Inferior parietal cortex (tissue), 1 donor: ENCODE data around the gene PRRT2.
"Not testable (repeated sequence)": the region's sequence is repeated elsewhere in the genome, so short reads cannot be mapped to it uniquely, and the experiment has no call there.

Experiments
- DNase-seq: peaks from one replicate; pipeline ENCODE4 v3.0.0-alpha.2; 2016; ENCODE audit errors: extremely low spot score

PRRT2 gene

DNA sequence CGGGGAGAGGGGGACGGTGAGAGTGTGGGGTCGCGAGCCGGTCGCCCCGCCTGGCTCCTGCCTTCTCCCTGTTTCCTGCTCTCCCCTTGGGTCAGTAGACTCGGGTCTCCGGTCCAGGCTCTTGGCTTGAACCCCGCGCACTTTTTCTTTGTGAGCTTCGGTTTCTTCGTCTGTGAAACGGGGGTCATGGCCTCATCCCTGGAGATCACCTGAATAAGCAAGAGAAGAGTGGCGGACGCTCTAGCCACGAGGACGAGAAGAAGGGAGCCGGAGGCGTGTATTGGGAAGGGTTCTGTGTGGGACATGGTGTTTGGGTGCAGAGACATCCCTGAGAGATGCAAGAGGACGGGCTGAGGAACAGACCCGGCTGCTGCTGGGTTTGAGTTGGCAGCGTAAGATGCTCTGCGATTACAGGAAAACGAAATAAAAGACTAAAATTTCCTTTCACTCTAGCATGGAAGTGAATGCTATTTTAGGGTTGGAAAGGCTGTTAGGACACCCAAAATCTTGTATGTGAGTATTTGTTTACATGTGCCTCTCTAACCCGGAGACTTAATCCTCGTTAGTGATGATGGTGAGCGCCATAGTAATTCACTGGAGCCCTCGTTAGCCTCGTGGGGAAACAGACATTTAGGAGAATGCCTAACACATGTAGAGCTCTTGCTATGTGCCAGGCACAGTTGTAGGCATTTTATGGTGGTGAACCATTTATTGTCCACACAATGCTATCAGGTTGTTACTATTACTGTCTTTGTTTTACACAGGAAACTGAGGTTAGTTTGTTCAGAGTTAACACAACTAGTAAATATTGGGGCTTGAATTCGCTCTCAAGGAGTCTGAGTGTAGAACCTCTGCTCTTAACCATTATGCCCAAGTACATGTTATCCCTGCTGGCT, 20.8 kb upstream of the PRRT2 start:
- no peak for DNase-seq

DNA sequence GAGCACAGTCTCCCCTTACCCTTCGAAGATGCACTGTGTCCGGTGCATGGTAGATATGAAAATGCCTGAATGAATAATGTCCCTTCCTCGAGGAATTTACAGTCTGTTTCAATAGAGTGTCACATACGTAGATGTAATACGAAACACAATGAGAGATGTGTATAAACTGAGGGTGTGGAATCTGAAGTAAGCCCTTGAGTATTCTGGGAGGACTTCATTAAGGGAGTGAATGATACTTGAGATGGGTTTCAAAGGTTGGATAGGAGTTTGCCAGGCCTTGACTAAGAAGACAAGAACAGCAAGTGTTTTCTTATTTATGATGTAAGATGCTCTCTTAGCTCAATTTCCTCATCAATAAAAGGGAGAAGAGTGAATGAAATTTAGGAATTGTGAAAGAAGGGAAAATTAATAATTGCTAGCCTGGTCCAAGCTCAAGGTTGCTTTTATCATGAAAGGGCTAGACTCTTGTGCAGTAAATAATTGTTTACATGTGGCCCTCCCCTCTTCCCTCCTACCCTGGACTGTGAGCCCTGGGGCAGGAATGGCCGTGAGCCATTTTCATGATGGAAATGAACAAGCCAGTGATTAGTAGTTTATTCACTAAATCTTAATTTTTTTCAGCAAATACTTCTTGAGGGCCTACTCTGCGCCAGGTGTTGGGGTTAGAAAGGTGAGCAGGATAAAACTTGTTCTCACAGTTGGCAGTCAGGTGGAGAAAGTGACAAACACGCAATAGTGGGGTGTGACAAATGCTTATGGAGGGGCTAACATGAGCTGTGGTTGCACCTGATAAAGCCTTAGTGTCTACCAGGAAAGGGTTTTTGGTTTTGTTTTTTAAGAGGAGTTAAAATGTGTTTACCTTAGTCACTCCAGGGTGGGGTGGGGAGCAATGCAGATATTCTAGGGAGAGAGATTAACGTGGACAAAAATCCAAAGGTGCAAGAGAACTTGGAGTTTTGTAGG, 19.9 kb upstream of the PRRT2 start:
- DNase-seq: no peak

DNA sequence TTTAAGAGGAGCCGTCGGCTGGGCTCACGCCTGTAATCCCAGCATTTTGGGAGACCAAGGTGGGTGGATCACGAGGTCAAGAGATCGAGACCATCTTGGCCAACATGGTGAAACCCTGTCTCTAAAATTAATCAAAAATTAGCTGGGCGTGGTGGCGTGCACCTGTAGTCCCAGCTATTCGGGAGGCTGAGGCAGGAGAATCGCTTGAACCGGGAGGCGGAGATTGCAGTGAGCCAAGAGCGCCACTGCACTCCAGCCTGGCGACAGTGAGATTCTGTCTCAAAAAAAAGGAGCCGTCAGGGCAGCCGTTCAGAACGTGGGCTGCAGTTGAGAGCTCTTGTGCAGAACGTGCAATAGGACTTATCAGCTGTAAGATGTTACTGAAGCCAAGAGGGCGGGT, 18.8 kb upstream of the PRRT2 start:
- not testable (repeated sequence) for DNase-seq

DNA sequence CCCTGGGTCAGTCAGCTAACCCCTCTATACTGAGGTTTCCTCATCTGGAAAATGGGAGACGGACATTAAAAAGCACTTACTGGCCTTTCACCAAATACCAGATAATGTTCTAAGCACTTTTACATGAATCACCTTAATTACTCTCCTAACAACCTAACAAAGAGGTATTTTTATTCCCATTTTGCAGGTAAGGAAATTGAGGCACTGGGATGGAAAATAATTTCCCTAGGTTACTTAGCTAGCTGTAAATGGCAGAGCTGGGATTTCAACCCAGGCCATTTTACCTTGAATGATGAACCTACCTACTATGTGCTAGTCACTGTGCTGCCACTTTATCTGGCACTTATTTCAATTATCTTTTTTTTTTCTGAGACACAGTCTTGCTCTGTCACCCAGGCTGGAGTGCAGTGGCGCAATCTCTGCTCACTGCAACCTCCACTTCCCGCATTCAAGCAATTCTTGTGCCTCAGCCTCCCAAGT, 17.7 kb upstream of the PRRT2 start:
- no peak for DNase-seq

DNA sequence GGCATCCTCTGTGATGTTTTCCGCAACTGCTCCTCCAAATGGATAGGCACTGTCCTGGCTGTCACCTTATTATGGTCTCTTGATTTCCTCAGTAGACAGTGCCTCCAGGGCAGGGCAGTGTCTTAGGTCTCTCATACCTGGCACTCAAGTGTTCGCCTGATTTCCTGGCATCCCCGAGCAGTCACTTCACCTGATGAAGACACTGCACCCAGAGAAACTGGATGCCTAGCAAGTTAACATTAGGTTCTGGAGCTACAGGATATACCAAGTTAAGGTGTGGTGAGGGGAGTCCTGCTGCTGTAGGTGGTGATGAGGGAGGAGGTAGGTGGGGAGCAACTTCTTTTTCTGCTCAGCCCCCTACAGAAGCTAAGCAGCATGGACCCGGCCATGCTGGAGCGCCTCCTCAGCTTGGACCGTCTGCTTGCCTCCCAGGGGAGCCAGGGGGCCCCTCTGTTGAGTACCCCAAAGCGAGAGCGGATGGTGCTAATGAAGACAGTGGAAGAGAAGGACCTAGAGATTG, 9.5 kb upstream of the PRRT2 start:
- DNase-seq: no peak

DNA sequence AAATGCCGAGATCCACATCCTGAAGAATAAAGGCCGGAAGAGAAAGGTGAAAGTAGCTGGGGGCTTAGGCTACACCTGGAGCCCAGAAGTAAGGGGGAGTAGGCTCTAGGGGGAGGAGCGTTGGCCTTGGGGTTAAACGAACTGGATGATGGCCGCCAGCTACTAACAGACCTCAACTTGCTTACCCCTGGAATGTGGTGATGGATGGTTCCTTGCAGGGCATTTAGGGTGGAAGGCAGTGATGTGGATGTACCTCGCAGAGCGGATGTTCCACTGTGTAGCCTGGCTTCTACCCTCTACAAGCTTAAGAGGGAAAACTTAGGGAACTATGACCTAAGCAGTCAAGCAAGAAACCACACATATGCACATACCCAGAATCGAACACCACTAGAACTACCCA, 8.0 kb upstream of the PRRT2 start:
- DNase-seq: no peak

DNA sequence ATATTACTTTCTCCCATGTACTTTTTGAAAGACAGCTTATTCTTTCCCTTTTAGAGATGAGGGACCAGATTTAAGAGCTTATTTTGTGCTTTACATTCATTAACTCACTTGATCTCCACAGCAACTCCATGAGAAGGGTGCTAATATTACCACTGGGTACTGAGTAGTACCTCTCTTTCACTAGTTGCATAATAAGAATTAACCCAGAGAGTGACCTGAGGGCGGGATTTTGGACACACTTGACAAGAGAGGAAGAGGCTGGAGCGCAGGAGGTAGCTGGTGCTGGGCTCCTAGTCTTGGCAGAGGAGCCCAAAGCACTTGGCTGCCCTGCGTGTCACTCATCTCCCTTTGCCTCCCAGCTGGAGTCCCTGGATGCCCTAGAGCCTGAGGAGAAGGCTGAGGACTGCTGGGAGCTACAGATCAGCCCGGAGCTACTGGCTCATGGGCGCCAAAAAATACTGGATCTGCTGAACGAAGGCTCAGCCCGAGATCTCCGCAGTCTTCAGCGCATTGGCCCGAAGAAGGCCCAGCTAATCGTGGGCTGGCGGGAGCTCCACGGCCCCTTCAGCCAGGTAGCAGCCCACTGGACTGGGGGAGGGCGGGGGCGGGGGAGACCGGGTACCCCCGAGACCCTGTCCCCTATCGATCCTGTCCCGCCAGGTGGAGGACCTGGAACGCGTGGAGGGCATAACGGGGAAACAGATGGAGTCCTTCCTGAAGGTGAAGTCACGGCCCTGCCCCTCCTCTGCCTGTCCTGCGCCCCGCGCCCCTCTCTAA, 7.3 kb upstream of the PRRT2 start:
- no peak for DNase-seq

DNA sequence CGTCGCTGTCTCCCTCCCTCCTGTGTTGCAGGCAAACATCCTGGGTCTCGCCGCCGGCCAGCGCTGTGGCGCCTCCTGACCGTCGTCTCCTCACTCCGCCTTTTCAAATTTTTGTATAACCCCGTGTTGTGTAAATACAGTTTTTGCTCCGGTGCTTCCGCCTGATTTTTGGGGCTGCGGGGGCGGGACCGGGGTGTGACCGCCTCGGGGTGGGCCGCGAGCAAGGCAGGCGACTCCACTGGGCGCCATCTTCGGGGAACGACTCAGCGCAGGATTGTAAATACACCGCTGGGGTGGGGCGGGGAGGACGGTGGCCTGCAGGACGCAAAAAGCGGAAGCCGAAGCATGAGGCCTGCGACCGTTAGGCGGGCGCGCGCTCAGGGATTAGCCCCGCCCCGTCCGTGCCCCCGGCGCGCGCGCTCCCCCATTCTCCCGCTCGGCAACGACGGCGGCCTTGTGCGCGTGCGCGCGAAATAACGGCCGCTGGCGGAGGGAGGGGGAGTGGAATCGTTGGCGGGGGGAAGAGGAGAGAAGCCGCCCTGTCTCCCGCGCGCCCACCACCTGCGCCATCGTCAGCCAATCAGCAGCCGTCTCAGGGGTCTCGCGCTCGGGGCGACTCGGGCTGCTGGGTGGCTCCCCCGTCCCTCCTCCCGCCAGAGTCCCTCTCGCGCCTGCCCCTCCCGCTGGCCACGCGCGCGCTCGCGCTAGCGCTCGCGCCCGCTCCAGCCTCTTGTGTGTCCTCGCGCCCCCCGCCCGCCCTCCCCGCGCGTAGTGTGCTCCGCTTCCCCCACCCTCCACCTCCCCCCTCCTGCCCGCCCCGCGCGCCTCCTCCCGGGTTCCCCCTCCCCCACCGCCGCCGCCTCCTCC, 6.5 kb upstream of the PRRT2 start:
- DNase-seq: peak; percentile 94

DNA sequence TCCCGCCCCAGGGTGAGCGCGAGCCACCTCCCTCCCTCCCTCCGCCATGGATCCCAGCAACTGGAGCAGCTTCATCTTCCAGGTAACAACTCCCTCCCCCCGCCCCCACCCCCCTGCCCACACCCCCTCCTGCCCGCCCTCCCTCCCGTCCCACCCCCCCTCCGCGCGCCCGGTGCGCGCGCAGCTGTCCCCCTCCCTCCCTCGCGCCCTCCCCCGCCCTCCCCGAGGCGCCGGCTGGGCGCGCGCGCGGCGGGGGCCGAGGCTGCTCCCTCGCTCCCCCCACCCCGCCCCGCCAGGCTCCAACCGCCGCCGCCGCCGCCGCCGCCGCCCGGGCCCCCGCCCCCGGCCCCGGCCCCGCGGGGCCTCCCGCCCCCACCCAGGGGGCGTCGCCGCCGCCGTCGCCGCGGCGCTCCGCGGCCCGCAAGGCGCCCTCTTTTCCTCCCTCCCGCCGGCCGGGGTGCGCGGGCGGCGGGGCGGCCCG, 5.9 kb upstream of the PRRT2 start, which contains the start of gene MAZ:
MAZ (plus strand) TSS at position 431 of the 481 bp plus-strand sequence. CDS start 173 bp downstream, outside the sequence.
- DNase-seq: no peak

DNA sequence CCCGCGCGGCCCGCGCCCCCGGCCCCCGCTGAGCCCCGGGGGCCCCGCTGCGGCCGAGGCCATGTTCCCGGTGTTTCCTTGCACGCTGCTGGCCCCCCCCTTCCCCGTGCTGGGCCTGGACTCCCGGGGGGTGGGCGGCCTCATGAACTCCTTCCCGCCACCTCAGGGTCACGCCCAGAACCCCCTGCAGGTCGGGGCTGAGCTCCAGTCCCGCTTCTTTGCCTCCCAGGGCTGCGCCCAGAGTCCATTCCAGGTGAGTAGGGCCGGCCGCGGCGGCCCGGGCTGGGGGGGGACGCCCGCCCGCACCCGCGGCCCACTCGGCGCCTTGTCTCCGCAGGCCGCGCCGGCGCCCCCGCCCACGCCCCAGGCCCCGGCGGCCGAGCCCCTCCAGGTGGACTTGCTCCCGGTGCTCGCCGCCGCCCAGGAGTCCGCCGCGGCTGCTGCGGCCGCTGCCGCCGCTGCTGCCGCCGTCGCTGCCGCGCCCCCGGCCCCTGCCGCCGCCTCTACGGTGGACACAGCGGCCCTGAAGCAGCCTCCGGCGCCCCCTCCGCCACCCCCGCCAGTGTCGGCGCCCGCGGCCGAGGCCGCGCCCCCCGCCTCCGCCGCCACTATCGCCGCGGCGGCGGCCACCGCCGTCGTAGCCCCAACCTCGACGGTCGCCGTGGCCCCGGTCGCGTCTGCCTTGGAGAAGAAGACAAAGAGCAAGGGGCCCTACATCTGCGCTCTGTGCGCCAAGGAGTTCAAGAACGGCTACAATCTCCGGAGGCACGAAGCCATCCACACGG, 5.2 kb upstream of the PRRT2 start:
- no peak for DNase-seq

DNA sequence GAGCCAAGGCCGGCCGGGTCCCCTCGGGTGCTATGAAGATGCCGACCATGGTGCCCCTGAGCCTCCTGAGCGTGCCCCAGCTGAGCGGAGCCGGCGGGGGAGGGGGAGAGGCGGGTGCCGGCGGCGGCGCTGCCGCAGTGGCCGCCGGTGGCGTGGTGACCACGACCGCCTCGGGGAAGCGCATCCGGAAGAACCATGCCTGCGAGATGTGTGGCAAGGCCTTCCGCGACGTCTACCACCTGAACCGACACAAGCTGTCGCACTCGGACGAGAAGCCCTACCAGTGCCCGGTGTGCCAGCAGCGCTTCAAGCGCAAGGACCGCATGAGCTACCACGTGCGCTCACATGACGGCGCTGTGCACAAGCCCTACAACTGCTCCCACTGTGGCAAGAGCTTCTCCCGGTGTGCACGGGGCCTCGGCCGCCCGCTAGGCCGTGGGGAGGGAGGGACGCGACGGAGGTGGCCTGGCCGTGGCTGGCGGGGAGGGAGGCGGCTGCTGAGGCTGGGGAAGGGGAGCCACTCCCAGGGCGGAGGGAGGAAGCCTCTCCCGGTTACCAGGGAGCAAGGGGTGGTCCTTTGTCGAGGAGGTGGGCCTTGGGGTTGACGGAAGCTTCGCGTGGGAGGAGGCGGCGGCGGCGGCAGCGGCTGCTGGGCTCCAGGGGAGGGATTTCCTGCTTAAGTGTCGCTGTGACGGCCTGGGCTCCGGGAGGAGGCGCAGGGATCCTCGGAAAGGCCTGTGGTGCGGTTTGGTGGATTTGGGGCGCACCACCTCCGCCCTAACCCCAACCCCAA, 4.4 kb upstream of the PRRT2 start:
- DNase-seq: peak; percentile 79

DNA sequence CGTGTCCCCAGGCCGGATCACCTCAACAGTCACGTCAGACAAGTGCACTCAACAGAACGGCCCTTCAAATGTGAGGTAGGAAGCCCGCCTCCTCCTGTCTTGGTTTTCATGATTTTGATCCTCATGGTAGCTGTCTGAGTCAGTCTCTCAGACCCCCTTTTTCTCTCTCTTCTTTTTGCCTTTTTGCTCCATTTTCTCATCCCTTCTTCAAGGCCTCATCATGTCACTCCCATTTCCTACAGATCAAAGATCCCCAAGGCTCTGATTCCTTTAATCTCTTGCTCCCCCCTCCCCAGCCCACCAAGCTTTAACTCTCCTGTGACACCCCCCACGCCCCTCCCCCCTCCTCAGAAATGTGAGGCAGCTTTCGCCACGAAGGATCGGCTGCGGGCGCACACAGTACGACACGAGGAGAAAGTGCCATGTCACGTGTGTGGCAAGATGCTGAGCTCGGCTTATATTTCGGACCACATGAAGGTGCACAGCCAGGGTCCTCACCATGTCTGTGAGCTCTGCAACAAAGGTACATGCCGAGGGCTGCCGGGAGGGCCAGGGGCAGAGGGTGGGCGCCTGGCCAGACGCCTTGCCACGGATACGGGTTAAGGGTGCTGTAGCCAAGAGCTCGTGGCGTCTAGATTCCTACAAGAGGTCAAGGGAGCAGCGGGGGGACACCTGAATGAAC, 3.6 kb upstream of the PRRT2 start:
- no peak for DNase-seq

DNA sequence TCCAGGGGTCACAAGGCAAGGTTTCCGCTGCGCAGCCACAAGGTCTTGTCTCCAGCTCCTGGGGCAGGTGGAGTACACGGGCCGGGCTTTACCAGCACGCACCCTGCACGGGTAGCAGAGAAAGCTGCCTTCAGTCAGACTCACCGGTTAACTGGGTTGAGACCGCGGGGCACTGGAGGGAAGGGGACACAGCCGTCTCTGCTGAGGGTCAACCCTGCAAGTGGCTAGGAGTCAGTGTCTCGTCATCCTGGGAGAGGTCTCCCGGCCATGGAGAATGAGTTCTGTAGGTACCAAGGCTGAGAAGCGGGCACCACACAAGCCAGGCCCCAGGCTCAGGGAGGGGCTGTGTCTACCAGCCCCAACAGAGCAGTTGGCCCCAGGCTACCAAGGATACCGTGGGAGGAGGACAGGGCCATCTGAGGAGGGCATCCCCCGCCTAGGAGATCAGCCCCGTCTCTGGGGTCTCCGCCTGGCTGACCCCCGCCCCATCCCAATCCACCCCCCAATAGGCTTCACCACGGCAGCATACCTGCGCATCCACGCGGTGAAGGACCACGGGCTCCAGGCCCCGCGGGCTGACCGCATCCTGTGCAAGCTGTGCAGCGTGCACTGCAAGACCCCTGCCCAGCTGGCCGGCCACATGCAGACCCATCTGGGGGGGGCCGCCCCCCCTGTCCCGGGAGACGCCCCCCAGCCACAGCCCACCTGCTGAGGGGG, 2.8 kb upstream of the PRRT2 start:
- DNase-seq: no peak

DNA sequence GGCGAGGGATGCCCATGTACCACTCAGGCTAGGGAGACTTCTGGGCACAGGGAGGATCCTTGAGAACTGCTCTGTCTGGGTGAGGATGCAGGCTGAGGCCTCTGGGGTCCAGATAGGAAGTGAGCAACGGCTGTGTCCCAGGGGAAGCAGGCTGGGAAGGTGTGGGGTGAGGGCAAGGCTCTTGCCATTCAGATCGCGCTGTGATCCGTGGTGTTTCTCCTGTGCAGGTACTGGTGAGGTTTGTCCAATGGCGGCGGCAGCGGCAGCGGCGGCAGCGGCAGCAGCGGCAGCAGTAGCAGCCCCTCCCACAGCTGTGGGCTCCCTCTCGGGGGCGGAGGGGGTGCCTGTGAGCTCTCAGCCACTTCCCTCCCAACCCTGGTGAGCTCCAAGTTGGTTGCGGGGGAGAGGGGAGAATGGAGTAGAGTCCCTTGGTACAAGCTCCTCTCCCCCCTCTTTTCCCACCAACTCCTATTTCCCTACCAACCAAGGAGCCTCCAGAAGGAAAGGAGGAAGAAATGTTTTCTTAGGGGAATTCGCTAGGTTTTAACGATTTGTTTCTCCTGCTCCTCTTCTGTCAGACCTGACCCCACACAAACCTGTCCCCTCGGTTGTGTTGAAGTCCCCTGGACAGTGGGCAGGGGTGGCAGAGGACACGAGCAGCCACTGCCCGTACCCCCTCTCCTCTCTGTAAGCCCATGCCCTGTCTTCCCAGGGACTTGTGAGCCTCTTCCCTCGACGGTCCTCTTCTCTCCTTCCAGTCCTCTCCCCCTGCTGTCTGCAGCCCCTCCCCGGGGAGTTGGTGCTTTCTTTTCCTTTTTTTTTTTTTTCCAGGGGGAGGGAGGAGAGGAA, 1.9 kb upstream of the PRRT2 start:
- DNase-seq: no peak

DNA sequence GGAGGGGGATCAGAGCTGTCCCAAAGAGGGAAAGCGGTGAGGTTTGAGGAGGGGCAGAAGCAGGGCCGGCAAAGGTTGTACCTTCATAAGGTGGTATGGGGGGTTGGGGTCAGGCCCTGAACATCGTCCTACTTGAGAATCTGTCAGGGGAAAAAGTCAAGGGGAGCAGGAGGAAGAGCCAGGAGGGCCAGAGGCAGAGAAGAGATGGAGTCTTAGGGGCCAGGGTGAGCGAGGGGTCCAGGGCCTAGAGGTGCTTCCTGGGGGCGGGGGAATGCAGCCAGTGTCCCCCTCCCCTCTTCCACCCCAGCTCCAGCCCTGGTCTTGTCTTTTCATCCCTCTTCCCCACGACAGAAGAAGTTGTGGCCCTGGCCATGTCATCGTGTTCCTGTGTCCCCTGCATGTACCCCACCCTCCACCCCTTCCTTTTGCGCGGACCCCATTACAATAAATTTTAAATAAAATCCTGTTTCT, 1.3 kb upstream of the PRRT2 start:
- DNase-seq: no peak
